PC-9 (cell line): ENCODE measurements around the gene ABCC2. TPM values are rescaled to one million over a fixed set of nuclear protein-coding genes. Genes with fewer than 3 reads are reported as not detected.

Source experiments
- BruUV-seq: library from RNA; stranded (reverse); fragments of 400-500 nt; replicated peaks from 2 replicates; lab custom pipeline; 2021; lab: Mats Ljungman, UMichigan
- CTCF ChIA-PET: fragments of 300-600 bp; sonication (Branson Sonifier 250); formaldehyde crosslinking; loops from one replicate; lab custom pipeline; 2022; ENCODE audit warnings: antibody characterized with exemption; lab: Charles Lee
- POLR2A ChIA-PET: fragments of 300-600 bp; sonication (Branson Sonifier 250); formaldehyde crosslinking; loops from one replicate; lab custom pipeline; 2022; ENCODE audit warnings: antibody characterized with exemption; ENCODE audit not compliant: unreplicated experiment; lab: Charles Lee
- DNase-seq, 2 experiments: peaks; one replicate each; pipeline versions ENCODE4 v3.0.0 to v3.0.0-alpha.2; 2015 to 2022; ENCODE audit warnings: mixed read lengths in 1 of 2
- H2AFZ ChIP-seq: fragments of 200-600 bp; sonication (generic); 2 replicates; pipeline ENCODE4 v1.8.1; 2017; ENCODE audit warnings: antibody characterized with exemption
- H3F3A ChIP-seq: fragments of 200-600 bp; sonication (generic); 2 replicates; pipeline ENCODE4 v1.8.1; 2017; ENCODE audit warnings: antibody characterized with exemption, mild to moderate bottlenecking, low read depth; ENCODE audit not compliant: insufficient read depth
- H3K27ac ChIP-seq: fragments of 200-600 bp; sonication (generic); 2 replicates; pipeline ENCODE4 v1.6.1; 2016; ENCODE audit warnings: mixed run types
- H3K27me3 ChIP-seq: fragments of 200-600 bp; sonication (generic); 2 replicates; pipeline ENCODE4 v1.6.1; 2016; ENCODE audit warnings: low read depth, mixed run types; ENCODE audit not compliant: insufficient read depth
- H3K36me3 ChIP-seq: fragments of 200-600 bp; sonication (generic); 2 replicates; pipeline ENCODE4 v1.6.1; 2016; ENCODE audit warnings: low read depth, mixed run types
- H3K4me1 ChIP-seq: fragments of 200-600 bp; sonication (generic); replicated peaks from 2 replicates; pipeline ENCODE4 v1.6.1; 2016; ENCODE audit warnings: mixed run types; ENCODE audit not compliant: insufficient read depth
- H3K4me2 ChIP-seq: fragments of 200-600 bp; sonication (generic); 2 replicates; pipeline ENCODE4 v1.6.1; 2017; ENCODE audit warnings: mixed run types
- H3K4me3 ChIP-seq: fragments of 200-600 bp; sonication (generic); 2 replicates; pipeline ENCODE4 v1.6.1; 2016; ENCODE audit warnings: mixed run types
- H3K79me2 ChIP-seq: fragments of 200-600 bp; sonication (generic); 2 replicates; pipeline ENCODE4 v1.6.1; 2017; ENCODE audit warnings: low read depth, mixed run types
- H3K9me2 ChIP-seq: fragments of 200-600 bp; sonication (generic); 2 replicates; pipeline ENCODE4 v1.8.1; 2017; ENCODE audit warnings: mild to moderate bottlenecking; ENCODE audit not compliant: insufficient read depth
- H3K9me3 ChIP-seq: fragments of 200-600 bp; sonication (generic); 2 replicates; pipeline ENCODE4 v1.8.1; 2016; ENCODE audit warnings: low read depth; ENCODE audit not compliant: insufficient read depth
- H4K20me1 ChIP-seq: fragments of 200-600 bp; sonication (generic); 2 replicates; pipeline ENCODE4 v1.8.1; 2017; ENCODE audit not compliant: insufficient read depth
- EZH2 ChIP-seq: fragments of 200-600 bp; sonication (generic); IDR thresholded peaks from 2 replicates; pipeline ENCODE4 v1.8.0; 2017; ENCODE audit warnings: antibody characterized with exemption, low read depth
- intact Hi-C: fragments of 100-400 bp; cut with micrococcal nuclease; formaldehyde crosslinking; loops from one replicate; pipeline ENCODE4 v1.10.0; 2022; ENCODE audit not compliant: unreplicated experiment
- total RNA-seq: library from RNA; stranded (reverse); gene quantifications from 2 replicates; pipeline ENCODE4 v1.2.3, GENCODE V29; 2021
- TF ChIP-seq, protein P1 (sequence below): fragments of 200-600 bp; sonication (generic); conservative IDR thresholded peaks from 2 replicates; pipeline ENCODE4 v1.6.1; 2017; ENCODE audit warnings: mixed run types, antibody characterized with exemption, mild to moderate bottlenecking, moderate library complexity

ABCC2 gene
- total RNA-seq, 1 experiment from 2014 or later = 174 TPM

DNA sequence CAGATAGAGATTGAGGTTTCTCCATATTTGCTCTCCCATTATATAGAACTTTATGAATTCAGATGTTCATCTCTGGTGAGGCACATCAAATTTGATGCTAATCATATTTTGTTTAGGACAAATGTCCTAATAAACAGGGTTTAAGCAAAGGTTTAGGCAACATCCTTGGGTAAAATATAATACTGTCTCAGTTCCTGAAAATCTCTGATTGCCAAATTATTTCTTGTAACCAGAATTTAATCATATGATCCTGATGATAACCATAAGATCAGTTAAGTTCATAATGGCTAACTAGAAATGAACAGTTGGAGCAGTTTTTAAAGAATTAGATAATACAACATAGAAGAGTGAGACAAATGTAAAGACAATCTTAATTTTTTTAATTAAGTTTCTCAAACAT lies 31.8 kb upstream of the ABCC2 start:
- no TSS peak for BruUV-seq
- no peak overlapping the region for H3K27ac ChIP-seq
- TF ChIP-seq EZH2 = no peak
- TF ChIP-seq, protein P1, sequence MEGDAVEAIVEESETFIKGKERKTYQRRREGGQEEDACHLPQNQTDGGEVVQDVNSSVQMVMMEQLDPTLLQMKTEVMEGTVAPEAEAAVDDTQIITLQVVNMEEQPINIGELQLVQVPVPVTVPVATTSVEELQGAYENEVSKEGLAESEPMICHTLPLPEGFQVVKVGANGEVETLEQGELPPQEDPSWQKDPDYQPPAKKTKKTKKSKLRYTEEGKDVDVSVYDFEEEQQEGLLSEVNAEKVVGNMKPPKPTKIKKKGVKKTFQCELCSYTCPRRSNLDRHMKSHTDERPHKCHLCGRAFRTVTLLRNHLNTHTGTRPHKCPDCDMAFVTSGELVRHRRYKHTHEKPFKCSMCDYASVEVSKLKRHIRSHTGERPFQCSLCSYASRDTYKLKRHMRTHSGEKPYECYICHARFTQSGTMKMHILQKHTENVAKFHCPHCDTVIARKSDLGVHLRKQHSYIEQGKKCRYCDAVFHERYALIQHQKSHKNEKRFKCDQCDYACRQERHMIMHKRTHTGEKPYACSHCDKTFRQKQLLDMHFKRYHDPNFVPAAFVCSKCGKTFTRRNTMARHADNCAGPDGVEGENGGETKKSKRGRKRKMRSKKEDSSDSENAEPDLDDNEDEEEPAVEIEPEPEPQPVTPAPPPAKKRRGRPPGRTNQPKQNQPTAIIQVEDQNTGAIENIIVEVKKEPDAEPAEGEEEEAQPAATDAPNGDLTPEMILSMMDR = no peak
- no peaks in the 10 kb centered on the region for H4K20me1 ChIP-seq
- H3K79me2 ChIP-seq = no peaks in the 10 kb centered on the region
- no peaks in the 10 kb centered on the region for H3K9me2 ChIP-seq
- no peak overlapping the region for H3K4me2 ChIP-seq
- H3K27me3 ChIP-seq = no peaks in the 10 kb centered on the region
- CTCF ChIA-PET = no interaction called here
- no peak overlapping the region for H3K4me3 ChIP-seq
- intact Hi-C loops = loop anchor here (5.0 kb wide), 1 partner anchor 37 kb away; no protein-coding TSS in a partner anchor
- peaks cover 10% of the 10 kb centered on the region; the same call in 1 of the 2 replicates for H3K36me3 ChIP-seq
- H2AFZ ChIP-seq = no peak overlapping the region
- H3F3A ChIP-seq = no peaks in the 10 kb centered on the region
- no peaks in the 10 kb centered on the region for H3K9me3 ChIP-seq
- POLR2A ChIA-PET = no interaction called here
- H3K4me1 ChIP-seq = no peaks in the 10 kb centered on the region
- no peak for DNase-seq

DNA sequence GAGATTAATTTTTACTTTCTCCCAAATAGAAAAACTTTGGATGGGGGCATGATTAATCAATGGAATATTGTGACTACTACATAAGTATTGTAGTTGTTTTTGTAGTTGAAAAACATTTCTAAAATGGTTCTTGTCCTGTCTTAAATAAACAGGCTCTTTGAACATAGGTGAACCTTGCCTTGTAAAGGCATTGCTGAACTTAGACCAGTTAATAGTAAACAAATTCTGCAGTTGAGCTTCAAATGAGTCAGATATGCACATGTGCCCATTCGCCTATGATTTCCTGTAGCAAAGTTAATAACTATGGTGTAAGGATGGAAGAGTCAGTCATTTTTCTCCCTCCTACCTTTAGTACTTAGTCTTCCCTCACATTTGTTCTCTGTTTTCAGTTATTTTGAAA lies 27.8 kb upstream of the ABCC2 start:
- no TSS peak for BruUV-seq
- no peak for DNase-seq
- Histone ChIP-seq H3F3A (no peaks in the 10 kb centered on the region), H4K20me1 (no peaks in the 10 kb centered on the region), H3K27ac (no peak overlapping the region), H3K9me2 (no peaks in the 10 kb centered on the region), H3K4me1 (no peaks in the 10 kb centered on the region), H2AFZ (no peak overlapping the region), H3K4me2 (no peak overlapping the region), H3K79me2 (no peaks in the 10 kb centered on the region), H3K27me3 (no peaks in the 10 kb centered on the region), H3K4me3 (no peak overlapping the region), H3K36me3 (peaks cover 8% of the 10 kb centered on the region), H3K9me3 (no peaks in the 10 kb centered on the region)
- intact Hi-C loops = loop anchor here (5.0 kb wide), 1 partner anchor 33 kb away; no protein-coding TSS in a partner anchor
- ChIA-PET POLR2A (no interaction called here), CTCF (no interaction called here)
- TF ChIP-seq, protein P1 = no peak
- TF ChIP-seq EZH2 = no peak

DNA sequence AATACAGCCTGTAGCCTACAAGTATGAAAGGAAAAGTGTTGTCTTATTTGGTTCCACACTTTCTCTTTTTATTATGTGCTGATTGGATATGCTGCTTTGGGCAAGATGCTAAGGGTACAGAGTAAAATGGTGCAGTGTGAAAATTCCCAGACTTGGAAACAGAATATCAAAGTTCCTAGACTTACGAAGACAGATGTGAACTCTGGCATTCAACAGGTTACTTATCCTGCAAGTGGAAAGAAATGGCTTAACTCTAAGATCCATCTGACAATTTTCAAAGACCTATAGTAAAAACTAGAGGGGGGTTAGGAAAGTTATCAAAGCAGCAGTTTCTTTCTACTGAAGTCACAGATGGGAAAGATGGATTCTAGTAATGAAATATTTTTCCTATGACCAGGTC lies 26.3 kb upstream of the ABCC2 start:
- no peak for DNase-seq
- Histone ChIP-seq H3K79me2 (no peaks in the 10 kb centered on the region), H3K9me2 (no peaks in the 10 kb centered on the region), H3K27me3 (no peaks in the 10 kb centered on the region), H3K27ac (no peak overlapping the region), H3K4me3 (no peak overlapping the region), H3K4me2 (no peak overlapping the region), H4K20me1 (no peaks in the 10 kb centered on the region), H2AFZ (no peak overlapping the region), H3K9me3 (no peaks in the 10 kb centered on the region), H3K4me1 (no peaks in the 10 kb centered on the region), H3K36me3 (peaks cover 8% of the 10 kb centered on the region; the same call in 1 of the 2 replicates), H3F3A (no peaks in the 10 kb centered on the region)
- intact Hi-C loops = no loop called here
- ChIA-PET CTCF (no interaction called here), POLR2A (no interaction called here)
- BruUV-seq = no TSS peak
- no peak for TF ChIP-seq EZH2
- TF ChIP-seq, protein P1 = no peak
